ENCODE results near the gene LOXL4. TPM values are rescaled to one million over a fixed set of nuclear protein-coding genes. Genes with fewer than 3 reads are reported as not detected.

Gene LOXL4
- total RNA-seq, 4 donors from 2014 or later = 1.9 to 6.4 (median 2.8) TPM

GRCh38 chr10:98313598-98313997 lies 45.6 kb upstream of the LOXL4 start:
- in situ Hi-C loops (cut with MboI; ENCODE audit: low pct_ligation_motif_present in 1 of 4, low pct_unique_long_range_greater_than_20kb in 1 of 4, low sequenced_read_pairs in 3 of 4) (no loop called here), intact Hi-C loops (cut with DNase I; ENCODE audit: low total_unique reads) (no loop called here)
- DNase-seq = no peak

GRCh38 chr10:98312822-98313221 lies 44.8 kb upstream of the LOXL4 start:
- no peak for DNase-seq
- Histone ChIP-seq H3K4me1 (peaks cover 0 to 14% (median 2%) of the 10 kb centered on the region in 4 donors), H3K4me3 (no peak overlapping the region), H3K36me3 (no peaks in the 10 kb centered on the region), H3K27me3 (peaks cover 6% of the 10 kb centered on the region), H3K9me3 (no peaks in the 10 kb centered on the region), H3K27ac (no peak overlapping the region)
- in situ Hi-C loops (cut with MboI; ENCODE audit: low pct_ligation_motif_present in 1 of 4, low pct_unique_long_range_greater_than_20kb in 1 of 4, low sequenced_read_pairs in 3 of 4) = no loop called here
- TF ChIP-seq CTCF (IDR thresholded peaks at IDR 0.05) (no peak), POLR2AphosphoS5 (IDR thresholded peaks at IDR 0.05) (no peak), POLR2A (IDR thresholded peaks at IDR 0.05) (no peak), EP300 (IDR thresholded peaks at IDR 0.05; ENCODE audit: low read depth) (no peak)
- intact Hi-C loops (cut with DNase I; ENCODE audit: low total_unique reads) = no loop called here
- 77 to 95% methylated on average over 4 to 5 of the region's 5 CpGs for WGBS, 2 donors (ENCODE audit: low coverage in 1 of 2)

More at GRCh38 chr10:98313598-98313997, 45.6 kb upstream of the LOXL4 start:
- 71 to 93% methylated on average over 2 to 3 of the region's 3 CpGs for WGBS, 2 donors (ENCODE audit: low coverage in 1 of 2)
- TF ChIP-seq CTCF (IDR thresholded peaks at IDR 0.05) (no peak), POLR2A (IDR thresholded peaks at IDR 0.05) (no peak), EP300 (IDR thresholded peaks at IDR 0.05; ENCODE audit: low read depth) (no peak), POLR2AphosphoS5 (IDR thresholded peaks at IDR 0.05) (no peak)
- H3K27me3 ChIP-seq = peaks cover 6% of the 10 kb centered on the region
- H3K27ac ChIP-seq = no peak overlapping the region
- H3K4me1 ChIP-seq = peaks cover 0 to 14% (median 2%) of the 10 kb centered on the region in 4 donors
- H3K36me3 ChIP-seq = no peaks in the 10 kb centered on the region
- no peak overlapping the region for H3K4me3 ChIP-seq
- H3K9me3 ChIP-seq = no peaks in the 10 kb centered on the region

GRCh38 chr10:98312349-98312748 lies 44.4 kb upstream of the LOXL4 start:
- H3K27ac ChIP-seq = no peak overlapping the region
- no peak for TF ChIP-seq EP300 (IDR thresholded peaks at IDR 0.05; ENCODE audit: low read depth)
- TF ChIP-seq POLR2AphosphoS5 (IDR thresholded peaks at IDR 0.05) = no peak
- no peak for TF ChIP-seq CTCF (IDR thresholded peaks at IDR 0.05)
- TF ChIP-seq POLR2A (IDR thresholded peaks at IDR 0.05) = no peak
- peaks cover 0 to 14% (median 2%) of the 10 kb centered on the region in 4 donors for H3K4me1 ChIP-seq
- H3K27me3 ChIP-seq = peaks cover 6% of the 10 kb centered on the region
- H3K9me3 ChIP-seq = no peaks in the 10 kb centered on the region
- no peaks in the 10 kb centered on the region for H3K36me3 ChIP-seq
- WGBS, 2 donors (ENCODE audit: low coverage in 1 of 2) = 81% methylated on average over 3 of the region's 3 CpGs; no CpG with 5 or more reads in 1 of the 2 donors
- DNase-seq = no peak
- intact Hi-C loops (cut with DNase I; ENCODE audit: low total_unique reads) = no loop called here
- in situ Hi-C loops (cut with MboI; ENCODE audit: low pct_ligation_motif_present in 1 of 4, low pct_unique_long_range_greater_than_20kb in 1 of 4, low sequenced_read_pairs in 3 of 4) = no loop called here
- H3K4me3 ChIP-seq = no peak overlapping the region

- no peak for DNase-seq
- in situ Hi-C loops (cut with MboI; ENCODE audit: low pct_ligation_motif_present in 1 of 4, low pct_unique_long_range_greater_than_20kb in 1 of 4, low sequenced_read_pairs in 3 of 4) (no loop called here), intact Hi-C loops (cut with DNase I; ENCODE audit: low total_unique reads) (no loop called here)
- peaks cover 0 to 14% (median 2%) of the 10 kb centered on the region in 4 donors for H3K4me1 ChIP-seq
- H3K27ac ChIP-seq = no peak overlapping the region
- H3K27me3 ChIP-seq = peaks cover 6% of the 10 kb centered on the region
- no peak for TF ChIP-seq CTCF (IDR thresholded peaks at IDR 0.05)
- no peak for TF ChIP-seq EP300 (IDR thresholded peaks at IDR 0.05; ENCODE audit: low read depth)
- no peak for TF ChIP-seq POLR2A (IDR thresholded peaks at IDR 0.05)
- no peak for TF ChIP-seq POLR2AphosphoS5 (IDR thresholded peaks at IDR 0.05)
- H3K9me3 ChIP-seq = no peaks in the 10 kb centered on the region
- no peak overlapping the region for H3K4me3 ChIP-seq
- H3K36me3 ChIP-seq = no peaks in the 10 kb centered on the region
- 77 to 84% methylated on average over 7 to 8 of the region's 8 CpGs for WGBS, 2 donors (ENCODE audit: low coverage in 1 of 2)
These were observed 42.7 kb upstream of the LOXL4 start for GRCh38 chr10:98310701-98311100.

Data from transverse colon (tissue), 4 donors.